ENCODE measurements around the gene PCLO.
"Not testable (repeated sequence)": the region's sequence is repeated elsewhere in the genome, so short reads cannot be mapped to it uniquely, and the experiment has no call there.

The PCLO gene

DNA sequence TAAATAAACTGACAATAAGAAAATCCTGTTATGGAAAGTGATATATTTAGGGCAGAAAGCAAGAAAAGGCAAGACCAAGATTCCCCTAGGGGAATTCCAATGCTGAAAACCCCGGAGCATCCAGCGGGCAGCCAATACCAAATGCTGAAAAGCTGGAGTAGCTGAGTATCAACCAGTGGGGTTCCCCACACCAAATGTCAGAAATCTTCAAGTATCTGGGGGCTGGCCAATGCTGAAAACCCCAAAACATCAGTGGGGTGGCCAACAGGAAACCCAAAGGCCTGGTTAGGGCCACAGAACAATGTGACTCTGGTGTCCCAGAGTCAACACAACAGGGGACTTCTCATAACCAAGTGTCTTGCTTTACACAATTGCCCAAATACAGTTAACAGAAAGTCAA, 447.3 kb downstream of the PCLO start:
- no peak for DNase-seq (ENCODE audit: low spot score)
- TF ChIP-seq CTCF (IDR thresholded peaks at IDR 0.05; ENCODE audit: extremely low read depth, insufficient read depth, missing control alignments), result no peak
- in situ Hi-C loops (cut with MboI; ENCODE audit: low pct_unique_long_range_greater_than_20kb, low sequenced_read_pairs, unreplicated experiment), result no loop called here

- no peak for DNase-seq (ENCODE audit: low spot score)
- TF ChIP-seq CTCF (IDR thresholded peaks at IDR 0.05; ENCODE audit: extremely low read depth, insufficient read depth, missing control alignments), result no peak
- in situ Hi-C loops (cut with MboI; ENCODE audit: low pct_unique_long_range_greater_than_20kb, low sequenced_read_pairs, unreplicated experiment), result no loop called here
Observed at GRCh38 chr7:82714883-82715282, 447.8 kb downstream of the PCLO start.

DNA sequence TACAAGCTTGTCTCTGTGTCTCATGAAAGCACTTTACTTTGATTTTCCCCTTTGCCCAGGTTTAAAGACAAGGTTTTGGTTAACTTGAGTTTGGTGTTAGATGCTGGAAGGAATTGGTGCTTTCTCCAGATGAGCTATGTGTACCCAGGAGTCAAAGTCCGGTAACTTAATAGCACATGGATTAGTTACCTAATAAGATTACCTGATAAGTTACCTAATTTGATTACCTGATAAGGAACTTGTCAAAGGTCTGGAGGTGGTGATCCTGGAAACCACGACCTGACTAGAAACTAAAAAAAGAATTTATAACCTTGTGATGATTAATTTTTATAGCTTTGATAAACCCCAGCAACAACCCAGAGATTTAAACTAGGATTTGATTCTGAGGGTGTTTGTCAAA, 449.2 kb downstream of the PCLO start:
- TF ChIP-seq CTCF (IDR thresholded peaks at IDR 0.05; ENCODE audit: extremely low read depth, insufficient read depth, missing control alignments), result no peak
- in situ Hi-C loops (cut with MboI; ENCODE audit: low pct_unique_long_range_greater_than_20kb, low sequenced_read_pairs, unreplicated experiment), result no loop called here
- no peak for DNase-seq (ENCODE audit: low spot score)

DNA sequence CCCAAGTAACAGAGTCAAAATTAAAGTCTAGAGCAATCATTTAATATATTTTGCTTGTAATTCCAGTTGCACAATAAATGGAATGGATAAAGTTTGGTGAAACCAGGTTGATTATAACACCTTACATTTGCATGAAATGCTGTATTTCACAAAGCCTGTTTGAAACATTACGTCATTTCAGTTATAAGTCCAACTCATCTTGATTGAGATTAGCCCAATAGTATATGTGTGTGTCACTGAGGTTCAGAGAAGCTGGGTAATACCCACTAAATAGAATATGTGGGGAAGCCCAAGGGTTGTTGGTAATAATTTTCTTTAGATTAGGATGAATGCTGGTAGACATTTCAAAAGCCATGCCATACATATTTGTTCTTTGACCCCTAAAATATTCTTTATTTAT, 456.3 kb downstream of the PCLO start:
- in situ Hi-C loops (cut with MboI; ENCODE audit: low pct_unique_long_range_greater_than_20kb, low sequenced_read_pairs, unreplicated experiment); DNase-seq (ENCODE audit: low spot score): not testable (repeated sequence)

DNA sequence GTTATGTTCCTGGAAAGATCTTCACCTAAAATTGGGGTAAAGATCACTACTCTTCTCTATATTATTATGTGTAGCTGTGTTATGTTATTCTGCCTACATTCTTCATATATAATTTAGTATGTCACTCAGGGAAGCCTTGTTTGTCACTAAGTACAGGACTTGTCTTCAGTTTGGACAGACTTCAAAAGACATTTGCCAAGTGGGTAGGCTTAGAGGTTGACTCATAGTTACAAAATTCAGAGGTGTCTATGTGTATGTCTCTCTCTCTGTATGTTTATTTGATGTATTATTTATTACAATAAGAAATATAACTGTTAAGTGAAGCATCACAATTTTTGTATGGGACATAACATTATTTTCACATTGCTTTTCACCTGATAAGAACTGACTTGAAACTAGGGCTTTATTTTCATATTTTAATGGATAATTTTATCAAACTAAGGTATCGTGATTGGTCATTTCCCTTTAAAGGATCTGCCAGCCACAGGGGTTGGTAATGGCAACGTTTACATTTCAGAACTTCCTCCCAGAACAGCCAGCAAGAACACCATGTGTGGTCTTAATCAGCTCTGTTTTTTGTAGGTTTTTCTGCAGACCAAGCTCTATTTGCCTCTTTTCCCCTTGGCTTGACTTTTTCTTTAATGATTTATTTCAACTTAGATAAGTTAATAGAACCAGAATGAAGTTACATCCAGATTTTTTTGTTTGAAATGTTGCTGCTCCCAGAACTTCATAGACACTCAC, 457.0 kb downstream of the PCLO start:
- in situ Hi-C loops (cut with MboI; ENCODE audit: low pct_unique_long_range_greater_than_20kb, low sequenced_read_pairs, unreplicated experiment), result no loop called here
- TF ChIP-seq CTCF (IDR thresholded peaks at IDR 0.05; ENCODE audit: extremely low read depth, insufficient read depth, missing control alignments), result no peak
- DNase-seq (ENCODE audit: low spot score), result no peak

- in situ Hi-C loops (cut with MboI; ENCODE audit: low pct_unique_long_range_greater_than_20kb, low sequenced_read_pairs, unreplicated experiment), result no loop called here
- no peak for DNase-seq (ENCODE audit: low spot score)
- TF ChIP-seq CTCF (IDR thresholded peaks at IDR 0.05; ENCODE audit: extremely low read depth, insufficient read depth, missing control alignments), result no peak
Observed at GRCh38 chr7:82704121-82704520, 458.6 kb downstream of the PCLO start.

Measured in GM13977 (cell line).